ENCODE measurements around the gene RIPK1. TPM values are rescaled to one million over a fixed set of nuclear protein-coding genes. Genes with fewer than 3 reads are reported as not detected.
"Not testable (repeated sequence)": the region's sequence is repeated elsewhere in the genome, so short reads cannot be mapped to it uniquely, and the experiment has no call there.

The RIPK1 gene
- total and polyA plus RNA-seq, 3 donors from 2014 or later, result 14.3 to 19.3 (median 16.7) TPM

DNA sequence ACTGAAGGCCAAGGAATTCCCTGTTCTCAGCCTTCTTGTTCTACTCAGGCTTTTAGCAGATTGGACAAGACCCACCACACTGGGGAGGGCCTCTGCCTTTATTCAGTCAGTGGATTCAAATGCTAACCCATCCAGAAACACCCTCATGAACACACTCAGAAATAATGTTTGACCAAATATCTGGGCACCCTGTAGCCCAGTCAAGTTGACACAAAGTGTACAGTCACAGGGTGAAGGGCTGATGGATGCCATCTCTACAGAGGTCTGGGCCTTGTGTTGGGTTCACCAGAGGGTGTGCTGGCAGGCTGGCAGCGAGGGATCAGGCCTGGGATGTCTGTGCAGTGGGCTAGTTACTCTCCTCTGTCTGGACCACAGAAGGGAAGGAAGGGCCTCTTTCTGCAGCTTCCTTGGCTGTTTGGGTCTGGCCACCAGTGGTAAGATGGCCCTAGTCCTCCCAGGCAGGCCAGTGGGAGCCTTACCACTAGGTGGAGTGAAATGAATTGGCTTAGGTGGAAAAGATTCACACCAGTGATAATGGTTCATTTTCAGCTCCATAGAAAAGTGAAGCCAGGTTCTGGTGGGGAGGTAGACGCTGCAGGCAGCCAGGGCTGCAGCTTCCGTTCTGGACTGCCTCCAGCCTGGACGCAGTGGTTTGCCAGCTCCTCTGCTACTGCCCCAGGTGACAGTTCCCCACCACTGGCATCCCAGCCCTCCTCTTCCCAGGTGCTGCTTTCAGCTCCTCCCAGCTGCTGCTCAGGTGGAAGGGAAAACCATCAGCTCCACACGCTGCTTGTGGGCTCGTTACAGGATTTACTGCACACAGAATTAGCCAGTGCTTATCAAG, 79.8 kb downstream of the RIPK1 start:
- 92 to 93% methylated on average over 2 to 6 of the region's 6 CpGs for WGBS, 2 donors
- no peak for DNase-seq
- no peak for TF ChIP-seq POLR2A (IDR thresholded peaks at IDR 0.05)
- TF ChIP-seq CTCF (IDR thresholded peaks at IDR 0.05), result no peak
- intact Hi-C loops (cut with DNase I; ENCODE audit: low total_unique reads), result no loop called here
- H3K9me3 ChIP-seq, result no peaks in the 10 kb centered on the region
- H3K36me3 ChIP-seq (ENCODE audit: low read depth, missing control alignments), result no peaks in the 10 kb centered on the region
- no peak overlapping the region for H3K4me3 ChIP-seq
- H3K4me1 ChIP-seq, result no peaks in the 10 kb centered on the region
- H3K27me3 ChIP-seq, result no peaks in the 10 kb centered on the region
- no peak overlapping the region for H3K27ac ChIP-seq

DNA sequence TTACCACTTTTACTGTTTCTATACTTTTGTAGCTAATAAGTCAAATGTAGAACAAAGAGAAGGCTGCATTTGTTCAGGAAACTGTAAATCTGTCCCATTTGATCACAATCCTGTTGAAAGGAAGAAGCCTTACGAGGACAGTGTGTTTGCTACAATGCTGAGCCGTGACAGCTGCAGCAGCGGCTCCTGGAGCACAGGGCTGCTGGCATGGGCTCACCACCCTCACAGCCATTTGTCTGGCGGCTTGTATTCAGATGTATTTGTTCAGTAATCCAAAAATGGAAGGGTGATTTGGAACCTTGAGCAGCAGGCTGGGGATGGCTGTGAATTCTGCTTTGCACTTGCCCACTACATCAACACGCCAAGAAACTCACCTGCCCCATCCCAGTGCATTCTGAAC, 83.4 kb downstream of the RIPK1 start:
- Histone ChIP-seq H3K4me1 (no peaks in the 10 kb centered on the region), H3K27ac (no peak overlapping the region), H3K36me3 (ENCODE audit: low read depth, missing control alignments) (no peaks in the 10 kb centered on the region), H3K4me3 (no peak overlapping the region), H3K9me3 (no peaks in the 10 kb centered on the region), H3K27me3 (no peaks in the 10 kb centered on the region)
- TF ChIP-seq CTCF (IDR thresholded peaks at IDR 0.05) (no peak), POLR2A (IDR thresholded peaks at IDR 0.05) (no peak)
- DNase-seq, result no peak
- intact Hi-C loops (cut with DNase I; ENCODE audit: low total_unique reads), result no loop called here
- 81 to 88% methylated on average over 5 of the region's 5 CpGs for WGBS, 2 donors

GRCh38 chr6:3152689-3153088, 84.4 kb downstream of the RIPK1 start:
- WGBS, 2 donors, result 89 to 94% methylated on average over 3 of the region's 3 CpGs
- no peak for TF ChIP-seq CTCF (IDR thresholded peaks at IDR 0.05)
- no peak for TF ChIP-seq POLR2A (IDR thresholded peaks at IDR 0.05)
- no peak for DNase-seq
- H3K36me3 ChIP-seq (ENCODE audit: low read depth, missing control alignments), result no peaks in the 10 kb centered on the region
- no peaks in the 10 kb centered on the region for H3K27me3 ChIP-seq
- intact Hi-C loops (cut with DNase I; ENCODE audit: low total_unique reads), result no loop called here
- no peak overlapping the region for H3K4me3 ChIP-seq
- no peak overlapping the region for H3K27ac ChIP-seq
- H3K9me3 ChIP-seq, result no peaks in the 10 kb centered on the region
- no peaks in the 10 kb centered on the region for H3K4me1 ChIP-seq

DNA sequence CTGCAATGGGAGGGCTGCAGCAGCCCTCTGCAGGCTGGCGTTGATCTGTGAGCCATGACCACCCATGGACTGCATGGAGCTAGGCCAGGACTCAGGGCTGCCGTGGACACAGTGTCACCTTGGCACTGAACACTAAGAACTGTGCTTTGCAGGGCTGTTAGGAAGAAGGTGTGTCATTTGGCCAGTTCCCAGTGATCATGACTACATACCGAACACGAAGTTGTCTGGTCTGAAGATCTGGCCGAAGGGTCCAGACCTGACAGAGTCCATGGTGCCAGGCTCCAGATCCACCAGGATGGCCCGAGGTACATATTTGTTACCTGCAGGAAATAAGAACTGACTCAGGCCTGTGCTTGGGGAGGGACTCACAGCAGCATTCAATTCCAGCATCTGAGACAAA, 87.1 kb downstream of the RIPK1 start:
- 78 to 94% methylated on average over 5 to 6 of the region's 6 CpGs for WGBS, 2 donors
- intact Hi-C loops (cut with DNase I; ENCODE audit: low total_unique reads); H3K4me1 ChIP-seq; H3K36me3 ChIP-seq (ENCODE audit: low read depth, missing control alignments); H3K9me3 ChIP-seq; H3K27me3 ChIP-seq; H3K27ac ChIP-seq; DNase-seq; H3K4me3 ChIP-seq: not testable (repeated sequence)

DNA sequence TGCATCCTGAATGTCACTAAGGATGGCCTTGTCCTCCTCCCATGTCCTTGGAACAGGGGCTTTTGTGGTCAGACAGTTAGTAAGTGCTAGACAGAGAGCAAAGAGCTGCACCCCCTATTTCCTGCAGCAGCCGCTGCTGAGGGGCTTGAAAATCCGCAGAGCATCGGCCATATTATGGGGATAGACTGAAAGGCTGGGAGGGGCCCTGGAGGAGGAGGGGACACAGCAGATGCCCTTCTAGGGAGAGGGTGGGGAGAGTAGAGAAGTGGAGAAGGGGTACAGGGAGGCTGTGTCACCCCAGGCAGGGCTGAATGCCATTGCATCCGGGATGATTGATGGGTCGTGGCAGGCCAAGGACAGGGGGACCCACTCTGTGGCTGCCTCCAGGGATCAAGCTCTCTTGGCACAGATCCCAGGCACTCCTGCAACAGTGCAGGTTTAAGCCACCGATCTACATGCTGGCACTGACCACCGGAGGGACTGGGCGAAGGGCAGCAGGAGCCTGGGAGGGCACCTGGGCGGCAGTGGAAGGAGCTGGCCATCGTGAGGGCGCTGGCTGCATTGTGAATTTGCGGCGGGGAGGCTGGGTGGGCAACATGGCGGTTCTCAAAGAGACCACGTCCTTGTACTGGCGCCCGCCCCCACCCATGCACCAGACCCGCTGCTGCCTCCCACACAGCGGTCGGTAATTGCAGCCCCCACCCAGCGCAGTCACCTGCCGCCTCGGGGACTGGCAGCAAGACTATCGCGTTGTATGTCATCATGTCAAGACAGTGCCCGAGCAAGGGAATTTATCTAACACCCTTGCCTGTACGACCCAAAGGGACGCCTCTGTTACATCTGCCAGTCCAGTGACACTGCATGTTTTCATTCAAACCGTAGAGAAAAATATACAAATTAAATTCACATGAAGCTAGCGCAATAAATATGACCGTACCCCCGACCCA, 88.2 kb downstream of the RIPK1 start:
- H3K36me3 ChIP-seq (ENCODE audit: low read depth, missing control alignments); H3K9me3 ChIP-seq; H3K27me3 ChIP-seq; H3K4me1 ChIP-seq; DNase-seq; intact Hi-C loops (cut with DNase I; ENCODE audit: low total_unique reads): not testable (repeated sequence)
- 9 to 11% methylated on average over 26 to 30 of the region's 32 CpGs for WGBS, 2 donors
- H3K27ac ChIP-seq, result peak overlapping the region in 1 of 2 donors; percentile 83
- H3K4me3 ChIP-seq, result peak overlapping the region; percentile 63 to 81
